CD4-positive, alpha-beta T cell treated with Interleukin-17A for 4 hours (primary cell): ENCODE results near the gene TMEM74B.
"Not testable (repeated sequence)": the region's sequence is repeated elsewhere in the genome, so short reads cannot be mapped to it uniquely, and the experiment has no call there.

Experiments used
- DNase-seq: peaks from one replicate; pipeline ENCODE4 v3.0.0-alpha.2; 2020; ENCODE audit warnings: mixed read lengths

TMEM74B gene

DNA sequence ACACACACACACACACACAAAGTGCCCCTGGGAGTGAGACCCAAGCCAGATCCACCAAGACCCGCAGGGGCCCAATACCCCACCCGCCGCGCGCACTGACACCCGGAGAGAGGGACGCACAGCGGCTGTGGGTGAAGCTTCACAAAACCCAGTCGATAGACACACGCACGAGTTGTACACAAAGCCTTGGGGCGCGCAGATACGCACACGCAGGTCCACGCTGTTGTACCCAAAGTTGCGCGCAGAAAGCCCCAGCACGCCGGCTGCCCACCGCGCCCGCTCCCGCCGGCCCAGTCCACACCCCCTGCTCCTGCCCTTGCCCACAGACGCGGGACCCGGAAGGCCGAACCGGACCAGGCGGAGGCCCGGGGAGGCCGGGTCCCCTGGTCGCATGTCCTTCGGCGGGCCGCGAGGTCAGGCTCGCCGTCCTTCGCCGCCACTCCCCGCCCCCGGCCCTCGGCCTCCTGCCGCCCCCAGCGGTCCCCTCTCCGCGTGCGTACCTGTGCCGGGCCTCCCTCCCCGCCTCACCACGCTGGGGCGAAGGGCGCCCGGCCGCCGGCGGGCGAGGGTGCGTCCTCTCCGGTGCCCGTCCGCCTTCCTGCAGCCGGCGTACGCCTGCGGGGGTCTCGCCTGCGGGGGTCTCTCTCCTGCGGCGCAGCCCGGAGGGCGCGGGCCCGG is at the start of gene TMEM74B:
TMEM74B (minus strand) TSS at position 344 of the 678 bp plus-strand sequence. CDS start 1,180 bp downstream, outside the sequence.
- no peak for DNase-seq

- DNase-seq, result no peak
Measured at GRCh38 chr20:1232286-1233111, 47.7 kb upstream of the TMEM74B start.

- DNase-seq, result no peak
Measured at GRCh38 chr20:1229541-1229940, 44.8 kb upstream of the TMEM74B start.

DNA sequence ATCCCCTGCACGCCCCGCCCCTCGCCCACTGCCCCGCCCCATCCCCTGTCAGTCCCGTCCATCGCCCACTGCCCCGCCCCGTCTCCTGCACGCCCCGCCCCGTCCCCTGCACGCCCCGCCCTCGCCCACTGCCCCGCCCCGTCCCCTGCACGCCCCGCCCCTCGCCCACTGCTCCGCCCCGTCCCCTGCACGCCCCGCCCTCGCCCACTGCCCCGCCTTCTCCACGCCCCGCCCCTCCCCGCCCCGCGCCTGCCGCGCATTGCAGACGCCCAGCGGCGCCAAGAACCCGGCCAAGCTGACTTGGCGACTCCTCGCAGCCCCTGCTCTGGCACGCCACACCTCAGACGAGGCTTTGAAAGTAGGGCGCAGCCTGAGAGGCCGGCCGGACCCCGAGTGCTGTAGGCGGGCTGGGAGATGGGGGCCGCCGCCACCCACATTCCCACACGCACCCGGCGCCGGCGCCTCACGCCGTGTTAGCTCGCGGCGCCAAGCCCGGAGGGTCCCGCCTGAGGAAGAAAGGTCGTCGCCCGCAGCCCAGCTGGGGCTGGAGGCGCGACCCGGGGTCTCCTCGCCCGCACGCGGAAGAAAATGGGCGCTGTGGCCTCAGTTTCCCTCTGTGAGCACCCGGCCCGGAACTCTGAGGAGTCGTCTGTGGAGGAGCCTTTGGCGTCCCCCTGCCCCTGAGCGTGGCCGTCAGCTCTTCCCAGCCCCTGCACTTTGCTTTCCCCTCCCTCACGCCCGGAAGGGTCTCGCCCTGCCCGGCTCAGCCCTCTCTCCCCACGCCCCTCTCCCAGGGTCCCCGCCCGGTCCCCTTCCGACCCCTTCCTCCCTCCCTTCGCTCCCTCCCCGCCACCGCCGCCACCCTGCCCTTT is 41.2 kb upstream of the TMEM74B start, which contains the start of gene RAD21L1:
RAD21L1 (plus strand) TSS at position 262 of the 872 bp plus-strand sequence. CDS start 2,410 bp downstream, outside the sequence.
- peak; percentile 94 for DNase-seq

DNA sequence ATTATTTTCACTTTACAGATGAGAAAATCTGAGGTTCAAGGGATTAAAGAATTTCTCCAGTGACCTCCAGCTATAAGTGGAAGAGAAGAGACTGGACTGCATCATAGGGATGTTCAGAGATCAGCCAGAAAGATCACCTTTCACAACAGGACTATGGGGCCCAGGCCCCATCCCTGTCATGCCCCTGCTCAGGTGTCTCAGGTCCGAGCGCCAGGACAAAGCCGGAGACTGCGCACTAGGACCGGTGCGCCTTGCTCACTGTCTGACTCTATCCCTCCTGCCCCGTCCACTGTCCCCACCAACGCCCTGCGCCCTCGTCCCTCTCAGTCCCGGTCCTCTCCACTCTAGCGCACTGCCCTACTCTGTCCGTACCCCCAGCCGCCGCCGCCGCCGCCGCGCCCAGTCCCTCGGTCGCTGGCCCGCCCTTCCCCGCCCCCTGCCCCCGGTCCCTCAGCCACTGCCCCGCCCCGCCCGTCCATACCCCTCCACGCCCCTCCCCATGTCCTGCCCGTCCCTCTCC is 40.5 kb upstream of the TMEM74B start:
- DNase-seq, result no peak

- DNase-seq, result no peak
Measured at GRCh38 chr20:1224205-1224890, 39.6 kb upstream of the TMEM74B start.

- DNase-seq, result not testable (repeated sequence)
Measured at GRCh38 chr20:1222750-1223149, 38.0 kb upstream of the TMEM74B start.

DNA sequence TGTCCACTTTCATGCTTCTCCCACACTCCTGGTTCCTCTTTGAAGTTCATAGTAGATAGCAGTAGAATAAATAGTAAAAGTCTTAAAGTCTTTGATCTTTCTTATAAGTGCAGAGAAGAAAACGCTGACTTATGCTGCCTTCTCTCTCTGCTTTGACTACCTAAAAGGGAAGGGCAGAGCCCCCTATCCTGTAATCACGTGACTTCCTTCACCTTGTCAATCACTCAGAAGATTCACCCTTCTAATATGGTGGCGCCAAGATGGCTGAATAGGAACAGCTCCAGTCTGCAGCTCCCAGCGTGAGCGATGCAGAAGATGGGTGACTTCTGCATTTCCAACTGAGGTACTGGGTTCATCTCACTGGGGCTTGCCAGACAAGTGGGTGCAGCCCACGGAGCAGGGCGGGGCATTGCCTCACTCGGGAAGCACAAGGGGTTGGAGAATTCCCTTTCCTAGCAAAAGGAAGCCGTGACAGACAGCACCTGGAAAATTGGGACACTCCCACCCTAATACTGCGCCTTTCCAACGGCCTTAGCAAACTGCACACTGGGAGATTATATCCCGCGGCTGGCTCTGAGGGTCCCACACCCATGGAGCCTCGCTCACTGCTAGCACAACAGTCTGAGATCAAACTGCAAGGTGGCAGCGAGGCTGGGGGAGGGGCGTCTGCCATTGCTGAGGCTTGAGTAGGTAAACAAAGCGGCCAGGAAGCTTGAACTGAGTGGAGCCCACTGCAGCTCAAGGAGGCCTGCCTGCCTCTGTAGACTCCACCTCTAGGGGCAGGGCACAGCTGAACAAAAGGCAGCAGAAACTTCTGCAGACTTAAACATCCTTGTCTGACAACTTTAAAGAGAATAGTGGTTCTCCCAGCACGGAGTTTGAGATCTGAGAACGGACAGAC is 32.0 kb upstream of the TMEM74B start:
- DNase-seq, result not testable (repeated sequence)

DNA sequence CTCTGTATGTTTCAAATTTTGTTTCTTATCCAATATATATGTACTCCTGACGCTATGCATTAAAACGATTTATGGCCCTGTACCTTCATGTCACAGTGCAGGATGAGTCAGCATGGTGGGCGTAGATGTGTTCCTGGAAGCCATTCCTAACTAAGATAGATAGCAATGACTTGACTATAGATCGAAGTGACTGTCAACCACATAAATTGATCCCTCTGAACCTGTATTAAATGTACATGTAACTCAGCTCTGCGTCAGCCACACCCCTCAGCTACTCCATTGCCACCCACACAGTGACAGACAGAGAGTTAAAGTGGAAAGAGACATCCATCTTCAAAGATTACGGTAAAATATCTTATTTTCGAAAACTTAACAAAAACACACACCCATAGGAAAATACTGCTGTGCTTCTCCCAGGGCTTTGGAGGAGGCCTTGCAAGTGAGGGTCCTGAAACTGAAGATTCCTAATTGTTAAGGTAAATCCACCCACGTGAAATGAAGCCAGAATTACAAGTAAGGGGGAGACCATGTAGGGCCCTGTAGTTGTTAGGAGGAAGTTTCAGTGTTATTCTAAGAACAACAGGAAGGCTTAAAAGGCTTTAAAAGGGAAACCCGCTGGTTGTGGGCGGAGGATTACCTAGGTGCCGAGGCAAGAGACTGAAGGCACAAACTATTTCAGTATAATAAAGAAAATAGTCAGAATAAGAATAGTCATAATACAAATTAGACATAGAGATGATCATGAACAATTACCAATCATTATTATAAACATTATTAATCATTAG is 30.8 kb upstream of the TMEM74B start:
- peak; percentile 60 for DNase-seq

GRCh38 chr20:1214838-1215261 is 30.1 kb upstream of the TMEM74B start:
- DNase-seq, result no peak

- peak; percentile 82 for DNase-seq
Measured at GRCh38 chr20:1212607-1213396, 28.0 kb upstream of the TMEM74B start.

DNA sequence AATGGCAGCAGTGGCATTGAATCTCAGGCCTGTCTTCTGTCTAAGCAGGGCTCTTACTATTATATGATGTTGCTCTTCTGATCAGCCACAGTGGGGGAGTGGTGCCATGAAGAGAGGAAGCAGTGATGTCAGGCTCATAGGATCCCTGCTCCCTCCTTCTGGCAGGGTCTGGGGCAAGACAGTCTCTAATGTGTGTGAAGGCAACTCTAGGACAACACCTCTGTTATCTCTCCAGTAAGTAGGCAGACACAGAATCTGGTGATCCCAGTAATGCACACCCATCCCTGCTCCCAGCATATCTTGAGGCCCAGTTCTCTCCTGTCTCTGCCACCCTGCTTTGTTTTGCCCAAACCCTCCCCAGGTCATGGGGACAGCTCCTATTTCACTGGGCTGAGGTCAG is 27.2 kb upstream of the TMEM74B start:
- DNase-seq, result no peak

DNA sequence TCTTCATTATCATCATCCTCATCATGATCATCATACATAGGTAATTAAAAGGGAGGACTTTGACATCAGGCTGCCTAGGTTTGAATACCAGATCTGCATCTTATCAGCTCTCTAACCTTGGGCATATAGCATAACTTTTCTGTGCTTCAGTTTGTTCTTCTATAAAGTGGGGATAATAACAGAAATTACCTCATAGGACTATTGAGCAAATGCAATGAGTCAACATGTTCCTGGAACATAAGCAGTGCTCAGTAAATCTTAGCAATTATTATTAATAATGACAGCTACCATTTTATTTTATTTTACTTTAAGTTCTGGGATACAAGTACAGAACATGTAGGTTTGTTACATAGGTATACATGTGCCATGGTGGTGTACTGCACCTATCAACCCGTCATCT is 25.7 kb upstream of the TMEM74B start:
- no peak for DNase-seq

- DNase-seq, result no peak
Measured at GRCh38 chr20:1209447-1210387, 24.9 kb upstream of the TMEM74B start.

DNA sequence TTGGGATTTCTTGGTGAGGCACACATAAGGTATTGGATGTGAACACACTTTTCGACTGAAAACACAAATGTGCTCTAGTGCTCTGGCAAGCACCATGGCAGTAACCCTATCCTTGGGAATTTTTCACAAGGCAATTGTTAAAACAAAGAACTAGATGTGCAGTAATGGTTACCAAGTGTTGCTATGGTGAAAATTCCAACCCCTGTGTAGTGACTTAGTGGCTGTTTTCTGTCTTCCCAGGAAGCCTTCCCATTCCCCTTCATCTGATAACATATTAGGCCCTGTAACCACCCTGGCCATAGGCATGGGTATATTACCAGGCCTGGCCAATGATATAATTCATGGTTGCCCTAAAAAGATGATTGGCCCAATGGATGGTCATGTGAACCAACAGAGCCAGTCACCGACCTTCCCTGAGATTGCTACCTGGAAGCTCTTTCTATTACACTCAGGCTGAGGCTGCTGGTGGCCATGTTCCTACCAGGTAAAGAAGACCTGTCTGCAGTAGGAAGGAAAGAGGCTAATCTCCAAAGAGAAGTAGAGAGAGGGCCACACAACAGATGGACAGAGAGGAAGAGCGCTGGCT is 22.6 kb upstream of the TMEM74B start:
- DNase-seq, result no peak

DNA sequence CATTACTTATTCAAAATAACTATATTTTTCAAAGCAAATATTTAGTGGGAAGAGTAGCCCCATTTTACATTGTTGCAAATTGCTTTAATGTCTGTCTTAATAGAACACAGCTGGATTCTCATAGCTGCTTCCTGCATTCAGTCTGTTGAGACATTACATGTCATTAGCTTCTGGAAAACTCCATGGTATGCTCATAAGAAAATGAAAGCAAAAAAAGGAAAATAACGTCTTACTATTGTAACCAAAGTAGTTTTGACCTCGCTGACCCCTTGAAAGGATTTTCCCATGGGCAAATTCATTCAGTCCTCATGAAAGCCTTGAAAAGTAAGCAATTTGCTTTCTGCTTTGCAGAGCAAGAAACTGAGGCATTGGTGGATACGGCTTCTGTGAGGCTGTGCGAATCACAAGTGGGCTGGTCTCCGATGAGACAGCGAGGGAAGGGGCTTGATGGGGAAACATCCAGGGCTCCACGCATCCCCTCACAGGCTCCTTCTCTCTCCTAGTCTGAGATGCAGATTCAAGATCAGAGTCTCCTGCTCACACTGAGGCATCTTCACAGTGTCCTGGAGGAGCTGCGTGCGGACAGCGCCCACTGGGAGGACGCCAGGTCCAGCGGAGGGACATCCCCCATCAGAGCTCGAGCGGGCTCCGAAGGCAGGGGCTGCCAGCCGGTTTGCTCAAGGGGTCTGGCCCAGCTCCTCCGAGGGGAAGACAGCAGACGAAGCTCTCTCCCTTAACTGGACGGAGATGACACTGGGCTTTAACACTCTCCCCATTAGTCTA is 21.8 kb upstream of the TMEM74B start:
- no peak for DNase-seq

DNA sequence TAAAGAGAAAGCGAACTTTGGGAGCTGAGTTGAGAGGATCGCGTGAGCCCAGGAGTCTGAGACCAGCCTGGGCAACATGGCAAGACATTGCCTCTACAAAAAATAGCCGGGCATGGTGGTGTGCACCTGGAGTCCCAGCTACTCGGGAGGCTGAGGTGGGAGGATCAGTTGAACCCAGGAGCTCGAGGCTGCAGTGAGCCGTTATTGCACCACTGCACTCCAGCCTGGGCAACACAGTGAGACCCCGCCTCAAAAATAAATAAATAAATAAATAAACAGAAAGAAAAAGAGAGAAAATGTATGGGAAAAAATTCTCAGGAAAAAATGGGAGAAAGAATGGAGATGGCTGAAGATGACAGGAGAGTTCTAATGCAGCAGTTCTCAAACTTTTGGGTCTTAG is 21.0 kb upstream of the TMEM74B start:
- DNase-seq, result no peak
